ENCODE data around the gene PIK3C2B.
A peak's percentile ranks its signal among the peaks of the same experiment; 100 is the strongest.
"Not testable (repeated sequence)": the region's sequence is repeated elsewhere in the genome, so short reads cannot be mapped to it uniquely, and the experiment has no call there.

Gene PIK3C2B

DNA sequence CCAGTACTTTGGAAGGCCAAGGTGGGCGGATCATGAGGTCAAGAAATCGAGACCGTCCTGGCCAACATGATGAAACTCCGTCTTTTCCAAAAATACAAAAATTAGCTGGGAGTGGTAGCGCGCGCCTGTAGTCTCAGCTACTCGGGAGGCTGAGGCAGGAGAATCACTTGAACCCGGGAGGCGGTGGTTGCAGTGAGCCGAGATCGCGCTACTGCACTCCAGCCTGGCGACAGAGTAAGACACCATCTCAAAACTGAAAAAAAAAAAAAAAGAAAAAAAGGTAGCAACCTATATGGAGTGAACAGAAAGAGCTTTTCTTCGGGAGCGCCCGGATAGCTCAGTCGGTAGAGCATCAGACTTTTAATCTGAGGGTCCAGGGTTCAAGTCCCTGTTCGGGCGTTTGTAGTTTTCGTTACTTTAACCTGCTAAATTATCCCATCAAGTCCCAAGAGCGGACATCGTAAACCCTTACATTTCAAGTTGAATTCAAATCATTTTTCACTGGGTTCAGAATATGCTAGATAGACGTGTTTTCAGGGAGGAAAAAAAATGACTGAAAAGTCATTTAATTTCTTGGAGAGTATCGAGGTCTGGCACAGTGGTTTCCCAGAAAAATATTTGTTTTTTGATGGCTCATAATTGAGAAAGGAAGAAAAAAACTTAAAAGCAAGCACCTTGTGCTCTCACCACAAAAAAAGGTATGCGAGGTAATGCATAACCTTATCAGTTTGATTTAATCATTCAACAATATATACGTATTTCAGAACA is 11.8 kb upstream of the PIK3C2B start:
- DNase-seq = peak; percentile 97

GRCh38 chr1:204505674-204506200 is 11.1 kb upstream of the PIK3C2B start:
- DNase-seq = peak; percentile 67

DNA sequence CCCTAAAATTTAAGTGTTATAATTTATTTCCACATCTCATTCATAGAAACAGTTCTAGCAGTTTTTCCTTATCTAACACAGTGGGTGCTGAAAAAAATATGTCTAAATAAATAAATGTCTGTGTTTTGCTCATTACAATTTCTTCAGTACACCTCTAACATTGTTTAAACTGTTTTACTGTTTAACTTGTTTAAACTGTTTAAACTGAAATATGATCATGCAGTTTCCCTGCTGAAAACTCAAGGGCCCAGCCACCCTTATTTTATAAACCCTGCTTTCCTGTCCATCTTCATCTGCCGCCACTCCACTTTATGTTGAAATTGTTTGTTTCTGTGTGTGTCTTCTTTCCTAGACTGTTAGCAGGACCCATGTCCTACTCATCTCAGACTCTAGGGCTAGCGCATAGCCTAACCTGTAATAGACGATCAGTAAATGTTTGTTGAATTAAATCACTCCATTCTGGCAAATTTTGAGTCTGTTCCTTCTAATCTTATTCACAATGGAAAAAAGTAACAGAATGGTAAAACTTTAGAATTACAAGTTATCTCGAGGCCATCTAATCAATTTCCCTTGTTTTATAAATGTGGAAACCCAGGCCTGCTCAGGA is 9.4 kb upstream of the PIK3C2B start:
- no peak for DNase-seq

GRCh38 chr1:204503122-204503912 is 8.7 kb upstream of the PIK3C2B start:
- peak; percentile 92 for DNase-seq

- no peak for DNase-seq
These were observed 7.6 kb upstream of the PIK3C2B start for GRCh38 chr1:204502241-204502640.

DNA sequence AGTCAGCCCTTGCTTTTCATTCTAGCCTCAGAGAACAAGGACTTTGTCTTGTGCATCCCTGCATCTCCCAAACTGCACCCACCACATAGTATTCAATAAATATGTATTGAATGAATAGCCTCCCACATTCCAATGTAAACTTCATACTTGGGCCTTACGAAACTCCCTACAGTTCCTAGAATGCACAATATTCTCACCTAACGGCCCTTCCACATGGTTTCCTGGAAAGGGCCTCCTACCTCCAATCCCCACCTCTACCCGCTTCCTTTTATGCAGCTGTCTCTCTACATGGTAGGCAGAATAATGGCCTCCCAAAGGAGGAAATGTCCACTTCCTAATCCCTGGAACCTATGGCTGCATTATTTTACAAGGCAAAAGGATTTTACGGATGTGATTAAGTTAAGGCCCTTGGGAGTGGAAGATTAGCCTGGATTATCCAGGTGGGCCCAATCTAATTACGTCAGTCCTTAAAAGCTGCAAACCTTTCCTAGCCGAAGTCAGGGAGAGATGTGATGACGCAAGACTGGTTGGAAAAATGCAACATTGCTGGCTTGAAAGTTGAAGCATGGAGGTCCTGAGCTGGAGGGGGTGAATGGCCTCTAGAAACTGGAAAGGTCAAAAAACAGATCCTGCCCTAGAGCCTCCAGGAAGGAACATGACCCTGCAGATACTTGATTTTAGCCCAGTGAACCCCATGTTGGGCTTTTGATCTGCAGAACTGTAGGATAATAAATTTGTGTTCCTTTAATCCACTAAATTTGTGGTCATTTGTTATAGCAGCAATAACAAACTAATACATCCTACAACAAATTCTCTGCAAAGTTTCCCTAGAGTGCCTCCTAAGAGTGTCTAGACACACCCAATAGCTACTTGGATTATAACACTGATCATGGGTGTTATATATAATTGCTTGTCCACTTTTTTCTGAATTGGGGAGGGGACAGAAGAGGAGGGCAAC is 5.2 kb upstream of the PIK3C2B start:
- DNase-seq = no peak

GRCh38 chr1:204498981-204499380 is 4.4 kb upstream of the PIK3C2B start:
- peak; percentile 51 for DNase-seq

DNA sequence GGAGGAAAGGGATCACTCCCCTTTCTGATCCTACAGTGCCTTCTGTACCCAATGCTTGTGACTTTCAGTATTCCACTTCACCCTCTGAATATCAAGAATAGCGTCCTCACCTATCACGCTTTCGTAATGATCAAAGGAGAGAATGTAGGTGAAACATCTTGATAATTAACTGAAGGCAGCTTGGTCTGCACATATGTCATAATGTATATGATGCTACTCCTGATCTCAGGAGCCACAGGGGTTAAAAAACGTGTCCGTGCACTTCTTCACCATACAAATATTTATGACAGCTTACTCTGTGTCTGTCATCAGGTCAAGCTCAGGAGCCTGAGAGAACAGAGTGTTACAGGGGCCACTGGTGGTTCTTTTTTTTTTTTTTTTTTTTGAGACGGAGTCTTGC is 1.2 kb upstream of the PIK3C2B start:
- no peak for DNase-seq

GRCh38 chr1:204495078-204495753 is 611 bp upstream of the PIK3C2B start:
- DNase-seq = no peak

- peak; percentile 73 for DNase-seq
These were observed 673 bp downstream of the PIK3C2B start for GRCh38 chr1:204493984-204494280.

GRCh38 chr1:204493145-204493983 is 1.2 kb downstream of the PIK3C2B start:
- DNase-seq = no peak

DNA sequence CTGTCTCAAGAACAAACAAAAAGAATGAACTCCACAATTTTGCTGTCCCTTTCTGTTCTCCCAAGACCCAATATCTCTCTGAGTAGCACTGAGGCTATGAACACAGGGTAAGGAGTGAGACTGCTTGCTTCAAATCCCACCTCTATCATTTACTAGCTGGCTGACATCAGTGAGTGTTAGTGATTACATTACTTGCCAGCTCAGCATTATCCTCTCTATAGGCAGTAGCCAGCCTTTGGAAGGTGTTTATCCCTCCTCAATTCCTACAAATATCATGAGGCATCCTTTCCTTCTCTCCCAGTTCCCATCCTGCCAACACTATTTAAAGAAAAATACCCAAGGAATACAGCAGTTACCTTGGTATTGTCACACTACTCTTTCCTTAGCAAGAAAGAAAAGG is 3.0 kb downstream of the PIK3C2B start:
- no peak for DNase-seq

- no peak for DNase-seq
These were observed 7.4 kb downstream of the PIK3C2B start for GRCh38 chr1:204487256-204487615.

- DNase-seq = not testable (repeated sequence)
These were observed 7.9 kb downstream of the PIK3C2B start for GRCh38 chr1:204486513-204487255.

GRCh38 chr1:204483791-204484190 is 10.8 kb downstream of the PIK3C2B start:
- no peak for DNase-seq

- DNase-seq = no peak
These were observed 14.1 kb downstream of the PIK3C2B start for GRCh38 chr1:204480515-204480914.

DNA sequence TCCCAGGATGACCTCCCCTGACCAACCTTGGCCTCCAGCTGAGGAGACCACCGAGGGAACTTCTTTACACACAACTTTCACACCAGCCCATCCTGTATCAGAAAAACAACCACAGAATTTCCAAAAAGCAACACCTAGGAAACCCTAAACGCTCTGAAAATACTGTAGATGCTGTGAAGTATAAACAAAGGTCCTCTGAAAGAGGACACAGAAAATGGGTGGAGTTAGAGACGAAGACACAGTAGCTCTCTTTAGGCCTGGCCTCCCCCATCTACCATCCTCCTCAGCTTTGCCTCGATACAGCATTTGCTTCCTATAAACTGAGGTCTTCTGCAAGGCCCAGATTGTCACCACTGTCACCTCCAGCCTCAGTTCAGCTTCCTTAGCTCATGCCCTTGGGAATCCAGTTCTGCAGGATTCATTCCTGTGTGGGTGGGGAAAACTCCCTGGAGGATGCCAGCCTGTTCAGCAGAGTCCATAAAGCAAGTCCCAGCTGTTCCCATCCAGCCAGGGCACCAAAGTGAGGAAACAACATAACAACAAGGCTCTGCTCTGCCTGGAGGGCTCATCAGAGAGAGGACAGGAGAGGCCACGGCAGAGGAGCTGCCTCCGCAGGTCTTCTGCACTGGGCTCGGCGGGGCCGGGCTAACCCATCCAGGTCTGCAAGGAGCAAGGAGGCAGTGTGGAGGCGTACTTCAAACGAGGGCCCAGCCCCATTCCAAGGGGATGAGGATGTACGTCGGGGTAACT is 15.0 kb downstream of the PIK3C2B start:
- DNase-seq = no peak

DNA sequence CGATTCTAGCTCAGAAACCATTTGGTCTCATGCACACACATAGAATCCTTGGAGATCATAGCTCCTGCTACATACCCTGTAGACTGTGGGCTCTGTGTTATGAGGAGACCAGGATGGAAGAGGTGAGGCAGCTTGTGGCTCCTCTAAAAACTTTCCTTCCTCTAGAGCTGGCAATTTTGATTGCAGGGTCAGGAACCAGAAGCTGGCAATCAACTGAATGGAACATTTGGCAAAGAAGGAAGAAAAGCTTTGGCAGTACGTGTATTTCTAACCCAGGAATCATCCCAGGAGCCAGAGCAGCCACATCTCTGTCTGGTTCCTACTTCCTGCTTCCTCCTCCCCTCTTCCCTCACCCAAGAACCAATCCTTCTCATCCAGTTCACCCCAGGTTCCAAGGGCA is 15.7 kb downstream of the PIK3C2B start:
- DNase-seq = no peak

GRCh38 chr1:204478172-204478899 is 16.3 kb downstream of the PIK3C2B start:
- DNase-seq = peak; percentile 35

All from OCI-M1 (cell line).